Measurements from ENCODE around the gene PBRM1. TPM values are rescaled to one million over a fixed set of nuclear protein-coding genes. Genes with fewer than 3 reads are reported as not detected.

PBRM1 gene
- total and polyA plus RNA-seq, 2 of the 13 experiments (the other 11 are each of a cell fraction or from before 2014, with no cell fraction given) = 10.9 to 33.2 TPM

DNA sequence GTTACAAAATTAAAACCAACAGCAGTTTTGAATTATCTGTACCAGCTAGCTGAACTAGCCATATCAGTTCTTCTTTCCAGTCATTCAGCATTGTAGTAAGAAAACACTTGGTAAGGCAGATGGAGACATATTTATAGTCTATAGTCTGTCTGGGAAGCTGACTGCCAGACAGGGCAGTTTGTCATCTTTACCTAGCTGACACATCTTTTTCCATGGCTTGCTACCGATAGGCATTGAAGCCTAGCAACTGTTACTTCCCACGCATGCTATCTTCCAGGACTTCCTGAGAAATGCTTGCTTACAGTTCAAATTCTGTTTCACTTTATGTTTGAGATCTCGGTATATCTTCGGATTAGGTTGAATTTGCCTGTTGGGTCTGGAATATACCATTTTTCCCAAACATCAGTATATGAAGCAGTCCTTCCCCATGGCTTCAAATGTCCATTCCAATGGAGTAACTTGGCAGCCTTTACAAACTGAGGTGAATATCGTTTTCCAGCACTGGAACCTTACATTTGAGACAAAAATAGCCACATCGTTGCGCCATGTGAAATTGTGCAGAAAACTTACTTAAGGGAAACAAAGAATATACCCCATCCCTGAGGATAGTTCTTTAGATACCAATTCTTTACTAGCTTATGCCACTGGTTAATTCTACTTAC is 8.9 kb upstream of the PBRM1 start:
- DNase-seq (ENCODE audit: low spot score) (no peak), ATAC-seq (no peak), FAIRE-seq (peak; percentile 34)
- Histone ChIP-seq H3K4me1 (ENCODE audit: insufficient read depth, low read length) (peaks cover 27% of the 10 kb centered on the region), H3K4me3 (replicated peaks in 1 of 3; ENCODE audit: insufficient read depth in 1 of 3, low read depth in 2 of 3, low read length in 3 of 3) (no peak overlapping the region), H3K27ac (ENCODE audit: extremely low read length, insufficient read depth, low read length) (no peak overlapping the region), H3K79me2 (ENCODE audit: insufficient read depth, low read length) (peaks cover 11% of the 10 kb centered on the region), H4K20me1 (ENCODE audit: insufficient read depth, low read length) (peaks cover 6% of the 10 kb centered on the region; the same call in 1 of the 2 replicates), H3K9ac (ENCODE audit: insufficient read depth, low read depth, low read length) (no peak overlapping the region), H3K4me2 (ENCODE audit: low read depth, low read length) (no peak overlapping the region), H3K9me3 (ENCODE audit: low read length) (no peaks in the 10 kb centered on the region), H3K36me3 (replicated peaks in 1 of 2; ENCODE audit: control insufficient read depth in 1 of 2, insufficient read depth in 2 of 2, low read length in 2 of 2) (peaks cover 24 to 81% of the 10 kb centered on the region in 2 experiments), H3K27me3 (ENCODE audit: control insufficient read depth in 1 of 2, insufficient read depth in 2 of 2, low read length in 2 of 2) (no peaks in the 10 kb centered on the region), H2AFZ (ENCODE audit: low read length) (no peak overlapping the region)
- TF ChIP-seq POLR2AphosphoS5 (IDR thresholded peaks at IDR 0.05; ENCODE audit: low read depth, low read length) (peak; percentile 51; the same call in 1 of the 2 replicates), POLR2G (IDR thresholded peaks at IDR 0.05; ENCODE audit: low read depth, low read length) (peak; percentile 37; the same call in 1 of the 2 replicates), POLR2A (IDR thresholded peaks at IDR 0.05; ENCODE audit: insufficient read depth in 1 of 2, low read depth in 2 of 2, low read length in 2 of 2) (peak; percentile 36 to 40; a peak in 1 of 4 replicates), RBFOX2 (IDR thresholded peaks at IDR 0.05; ENCODE audit: low read depth, low read length) (peak; percentile 58), ZMYM4 (CRISPR knock-in tag; IDR thresholded peaks at IDR 0.05) (no peak), RBM22 (optimal IDR thresholded peaks at IDR 0.05; ENCODE audit: low read length) (peak; percentile 75)
- TSS peak; percentile 52 for BruUV-seq (replicated peaks)
- ChIA-PET CTCF (ENCODE audit: low intra/inter-chr PET ratio, low total read pairs) (no interaction called here), POLR2A (interaction anchor here (2.0 to 12.6 kb wide), 3 partner anchors 8 to 98 kb away, joined by 4 to 118 read pairs (median 18); partner anchors contain the start of genes GLT8D1, GNL3, PBRM1 and SPCS1)
- intact Hi-C loops (cut with micrococcal nuclease; ENCODE audit: unreplicated experiment) = no loop called here
- in situ Hi-C loops (cut with HindIII; ENCODE audit: extremely low pct_ligation_motif_present, low pct_unique_long_range_greater_than_20kb) = no loop called here
- 87% methylated on average over 7 of the region's 7 CpGs for WGBS (ENCODE audit: low lambda C conversion rate)

DNA sequence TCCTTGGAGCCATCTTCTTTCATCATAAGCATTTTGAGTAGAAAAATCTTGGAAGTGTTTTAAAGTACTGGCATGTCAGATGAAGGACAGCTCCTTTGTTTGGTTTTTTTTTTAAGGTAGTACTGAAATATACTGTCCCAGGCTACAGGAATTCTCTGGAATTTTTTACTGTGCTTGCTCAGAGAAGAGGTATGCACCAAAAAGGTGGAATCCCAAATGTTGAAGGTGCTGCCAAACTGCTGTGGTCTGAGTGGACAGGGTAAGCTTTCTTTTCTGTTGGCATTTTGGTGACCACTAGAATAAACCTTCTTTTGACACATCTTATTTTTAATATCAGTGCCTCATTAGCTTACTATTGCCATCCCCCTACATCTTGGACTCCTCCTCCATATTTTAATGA is 7.4 kb upstream of the PBRM1 start:
- intact Hi-C loops (cut with micrococcal nuclease; ENCODE audit: unreplicated experiment) = no loop called here
- peaks cover 21% of the 10 kb centered on the region for H3K79me2 ChIP-seq (ENCODE audit: insufficient read depth, low read length)
- TF ChIP-seq XBP1 (CRISPR knock-in tag; IDR thresholded peaks at IDR 0.05) = no peak
- TF ChIP-seq ZSCAN9 (CRISPR knock-in tag; IDR thresholded peaks at IDR 0.05; ENCODE audit: borderline replicate concordance) = no peak
- TF ChIP-seq ZNF816 (CRISPR knock-in tag; IDR thresholded peaks at IDR 0.05; ENCODE audit: borderline replicate concordance) = no peak
- no peak for TF ChIP-seq ZC3H13 (CRISPR knock-in tag; IDR thresholded peaks at IDR 0.05)
- no peak for TF ChIP-seq LCORL (IDR thresholded peaks at IDR 0.05)
- no peak for TF ChIP-seq LCORL (CRISPR knock-in tag; IDR thresholded peaks at IDR 0.05)
- TF ChIP-seq ZNF275 (CRISPR knock-in tag; IDR thresholded peaks at IDR 0.05; ENCODE audit: borderline replicate concordance) = no peak
- no peak for TF ChIP-seq ZNF768 (CRISPR knock-in tag; IDR thresholded peaks at IDR 0.05)
- TF ChIP-seq, protein P1, sequence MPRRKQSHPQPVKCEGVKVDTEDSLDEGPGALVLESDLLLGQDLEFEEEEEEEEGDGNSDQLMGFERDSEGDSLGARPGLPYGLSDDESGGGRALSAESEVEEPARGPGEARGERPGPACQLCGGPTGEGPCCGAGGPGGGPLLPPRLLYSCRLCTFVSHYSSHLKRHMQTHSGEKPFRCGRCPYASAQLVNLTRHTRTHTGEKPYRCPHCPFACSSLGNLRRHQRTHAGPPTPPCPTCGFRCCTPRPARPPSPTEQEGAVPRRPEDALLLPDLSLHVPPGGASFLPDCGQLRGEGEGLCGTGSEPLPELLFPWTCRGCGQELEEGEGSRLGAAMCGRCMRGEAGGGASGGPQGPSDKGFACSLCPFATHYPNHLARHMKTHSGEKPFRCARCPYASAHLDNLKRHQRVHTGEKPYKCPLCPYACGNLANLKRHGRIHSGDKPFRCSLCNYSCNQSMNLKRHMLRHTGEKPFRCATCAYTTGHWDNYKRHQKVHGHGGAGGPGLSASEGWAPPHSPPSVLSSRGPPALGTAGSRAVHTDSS (CRISPR knock-in tag; conservative IDR thresholded peaks at IDR 0.05) = no peak
- no peak for TF ChIP-seq DBP (CRISPR knock-in tag; IDR thresholded peaks at IDR 0.05; ENCODE audit: not compliant biosample characterization)

More for the DNA sequence above, 7.4 kb upstream of the PBRM1 start:
- no peak overlapping the region for H2AFZ ChIP-seq (ENCODE audit: low read length)
- CTCF ChIA-PET (ENCODE audit: low intra/inter-chr PET ratio, low total read pairs) = no interaction called here
- no peak overlapping the region for H3K4me3 ChIP-seq (replicated peaks in 1 of 3; ENCODE audit: insufficient read depth in 1 of 3, low read depth in 2 of 3, low read length in 3 of 3)
- ATAC-seq (no peak), FAIRE-seq (no peak), DNase-seq (ENCODE audit: low spot score) (no peak)
- no peaks in the 10 kb centered on the region for H3K27me3 ChIP-seq (ENCODE audit: control insufficient read depth in 1 of 2, insufficient read depth in 2 of 2, low read length in 2 of 2)
- no peak overlapping the region for H3K9ac ChIP-seq (ENCODE audit: insufficient read depth, low read depth, low read length)
- H3K4me2 ChIP-seq (ENCODE audit: low read depth, low read length) = no peak overlapping the region
- peaks cover 12% of the 10 kb centered on the region; the same call in 1 of the 2 replicates for H4K20me1 ChIP-seq (ENCODE audit: insufficient read depth, low read length)
- H3K9me3 ChIP-seq (ENCODE audit: low read length) = no peaks in the 10 kb centered on the region
- peaks cover 34 to 96% of the 10 kb centered on the region in 2 experiments for H3K36me3 ChIP-seq (replicated peaks in 1 of 2; ENCODE audit: control insufficient read depth in 1 of 2, insufficient read depth in 2 of 2, low read length in 2 of 2)
- POLR2A ChIA-PET = interaction anchor here (0.7 to 12.6 kb wide), 3 partner anchors 12 to 128 kb away, joined by 3 to 118 read pairs (median 4); partner anchors contain the start of genes GLT8D1 and SPCS1
- in situ Hi-C loops (cut with HindIII; ENCODE audit: extremely low pct_ligation_motif_present, low pct_unique_long_range_greater_than_20kb) = no loop called here
- H3K4me1 ChIP-seq (ENCODE audit: insufficient read depth, low read length) = peaks cover 43% of the 10 kb centered on the region
- no peak overlapping the region for H3K27ac ChIP-seq (ENCODE audit: extremely low read length, insufficient read depth, low read length)
- BruUV-seq (replicated peaks) = no TSS peak
